ENCODE data around the gene NFYC.

NFYC gene

DNA sequence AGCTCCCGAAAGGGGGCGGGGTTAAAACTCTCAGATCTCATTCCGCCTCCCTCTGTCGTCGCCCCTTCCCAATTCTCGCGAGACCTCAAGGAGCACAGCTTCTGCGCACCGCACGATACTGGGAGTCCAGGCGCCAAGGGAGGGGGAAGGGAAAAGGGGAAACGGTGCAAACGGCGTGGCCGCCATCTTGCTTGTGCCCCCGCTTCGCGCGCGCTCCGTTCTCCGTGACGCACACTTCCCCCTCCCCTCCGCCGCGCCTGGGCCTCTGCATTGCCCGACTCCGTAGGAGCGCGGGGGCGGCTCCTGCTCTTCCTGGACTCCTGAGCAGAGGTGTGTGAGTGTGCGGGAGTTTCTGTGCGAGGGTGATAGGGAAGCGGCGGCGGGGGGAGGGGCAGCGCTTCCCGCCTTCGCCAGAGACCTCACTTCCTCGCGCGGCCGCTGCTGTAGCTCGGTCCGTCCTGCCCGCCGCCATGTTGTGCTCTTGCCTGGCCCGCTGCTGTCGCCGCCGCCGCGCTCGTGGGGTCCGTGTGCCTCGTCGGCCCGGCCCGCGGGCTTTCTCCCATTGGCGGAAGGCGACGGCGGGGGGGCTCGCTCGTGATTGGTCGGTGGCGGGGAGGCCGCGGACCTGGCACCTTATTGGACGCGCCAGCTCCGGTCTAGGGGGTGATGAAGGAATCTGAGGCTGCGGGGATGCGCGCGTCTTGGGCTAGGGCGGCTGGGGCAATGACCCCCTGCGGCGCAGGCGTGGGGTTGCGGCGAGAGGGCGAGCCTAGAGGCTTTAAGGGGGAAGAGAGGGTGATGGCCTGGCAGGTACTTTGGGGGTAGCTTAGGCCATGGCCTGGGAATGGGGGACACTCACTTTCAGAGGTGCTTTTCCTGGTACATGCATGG is at the start of gene NFYC:
TSS of gene NFYC (plus strand) at position 167 of the 891 bp plus-strand sequence. CDS start 47,140 bp downstream, outside the sequence.
- DNase-seq = peak; percentile 99

DNA sequence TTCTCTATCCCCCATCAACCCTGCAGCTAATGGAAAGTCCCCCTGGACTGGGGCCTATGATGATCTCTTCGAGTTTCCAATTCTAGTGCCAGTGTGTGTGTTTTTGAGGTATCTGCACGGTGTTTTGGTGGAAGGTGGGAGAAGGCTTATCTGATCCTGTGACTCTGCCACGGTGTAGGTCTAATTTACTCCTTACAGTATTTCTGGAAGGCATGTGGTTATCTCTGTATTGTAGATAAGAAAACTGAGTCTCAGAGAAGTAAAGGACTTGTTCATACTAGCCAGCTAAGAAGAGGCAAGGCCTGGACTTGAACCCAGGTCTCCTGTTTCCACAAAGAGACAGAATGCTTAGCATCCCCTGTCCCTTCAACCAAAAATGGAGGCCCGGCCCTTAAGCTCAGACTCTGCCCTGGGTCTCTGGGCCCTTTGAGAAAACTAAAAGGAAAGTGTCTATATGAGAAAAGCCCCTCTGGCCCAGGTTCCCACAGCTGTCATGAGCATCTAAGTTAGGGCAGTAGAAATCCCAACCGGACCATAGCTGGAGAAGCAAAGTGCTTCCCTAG is 46.3 kb upstream of the NFYC start:
- no peak for DNase-seq

- DNase-seq = no peak
These were observed 45.2 kb upstream of the NFYC start for GRCh38 chr1:40646315-40646714.

- no peak for DNase-seq
These were observed 43.3 kb upstream of the NFYC start for GRCh38 chr1:40648200-40648599.

DNA sequence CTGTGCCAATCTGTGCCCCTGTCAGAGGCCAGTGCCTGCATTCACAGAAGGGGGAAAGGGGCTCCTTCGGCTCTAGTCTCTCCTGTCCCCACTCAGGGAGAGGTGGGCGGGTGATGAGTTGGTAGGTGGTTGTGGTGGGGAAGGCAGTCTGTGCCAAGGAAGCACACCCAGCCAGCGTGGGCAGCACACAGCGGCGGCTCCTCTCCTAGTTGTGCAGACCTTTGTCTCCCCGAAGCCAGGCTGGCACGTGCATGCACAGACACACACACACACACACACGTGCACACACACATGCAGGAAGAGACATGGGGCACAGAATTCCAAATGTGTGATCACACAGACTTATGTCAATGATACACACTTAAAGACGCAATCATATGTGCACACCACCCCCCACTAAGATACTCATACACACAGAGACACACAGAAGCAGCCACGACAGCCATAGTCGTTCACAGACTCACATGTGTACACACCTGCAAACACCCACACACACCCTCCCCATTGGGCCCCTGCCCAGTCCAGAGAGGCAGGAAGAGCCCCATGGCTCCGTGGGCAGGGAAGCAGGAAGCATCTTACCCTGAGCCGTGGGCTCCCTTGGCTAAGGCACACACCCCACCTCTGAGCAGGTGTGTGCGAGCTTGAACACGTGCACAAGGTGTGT is 42.4 kb upstream of the NFYC start:
- no peak for DNase-seq

DNA sequence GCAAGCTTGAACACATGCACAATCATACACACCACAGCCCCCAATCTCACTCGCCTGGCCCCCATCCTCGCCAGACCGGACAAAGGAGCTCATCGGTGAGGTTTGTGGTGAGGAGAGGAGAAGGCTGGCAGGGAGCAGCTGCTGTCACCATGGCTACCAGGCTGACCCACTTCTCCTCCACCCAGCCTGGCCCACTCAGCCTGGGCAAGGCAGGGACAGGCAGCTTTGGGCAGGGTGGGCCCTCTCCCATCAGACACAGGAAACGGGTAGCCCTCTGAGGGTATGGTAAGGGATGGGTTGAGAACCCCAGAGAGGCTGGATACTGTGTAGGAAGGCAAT is 41.9 kb upstream of the NFYC start:
- DNase-seq = no peak

DNA sequence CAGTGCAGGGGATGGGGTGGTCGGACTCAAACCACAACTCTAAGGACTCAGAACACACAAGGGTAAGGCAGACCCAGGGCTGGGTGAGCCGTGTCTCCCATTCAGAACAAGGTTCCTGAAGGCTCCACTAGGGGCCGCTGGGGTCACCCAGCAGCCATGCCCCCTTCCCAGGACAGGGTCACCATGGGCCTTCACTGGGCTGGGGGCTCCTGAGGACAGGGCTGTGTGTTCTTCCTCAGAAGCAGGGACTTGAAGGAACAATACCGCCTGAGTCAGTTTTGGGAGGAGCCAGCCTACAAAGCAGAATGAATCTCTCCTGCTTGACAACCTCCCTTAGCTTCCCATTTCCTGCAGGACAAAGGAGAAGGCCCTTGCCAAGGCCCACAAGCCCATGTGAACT is 41.4 kb upstream of the NFYC start:
- DNase-seq = peak; percentile 17

GRCh38 chr1:40651138-40651857 is 40.2 kb upstream of the NFYC start:
- DNase-seq = no peak

- no peak for DNase-seq
These were observed 39.0 kb upstream of the NFYC start for GRCh38 chr1:40652468-40652867.

DNA sequence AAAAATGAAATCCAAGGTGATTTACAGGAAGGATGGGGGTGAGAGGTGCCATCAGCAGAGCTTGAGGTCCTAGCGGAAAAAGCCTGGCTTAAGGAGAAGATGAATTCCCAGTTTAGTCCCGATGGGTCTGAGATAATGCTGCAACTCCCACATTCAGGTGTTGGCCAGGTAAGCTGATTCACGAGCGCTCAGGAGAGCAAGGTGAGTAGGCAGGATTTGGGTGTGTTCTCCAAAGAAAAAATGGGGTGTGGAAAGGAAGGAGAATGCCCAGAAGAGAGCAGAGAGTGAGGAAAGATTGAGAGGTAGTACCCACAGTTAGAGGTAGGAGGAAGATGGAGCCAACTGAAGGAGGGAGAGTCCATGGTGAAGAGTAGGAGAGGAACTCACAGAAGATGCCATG is 38.5 kb upstream of the NFYC start:
- no peak for DNase-seq

DNA sequence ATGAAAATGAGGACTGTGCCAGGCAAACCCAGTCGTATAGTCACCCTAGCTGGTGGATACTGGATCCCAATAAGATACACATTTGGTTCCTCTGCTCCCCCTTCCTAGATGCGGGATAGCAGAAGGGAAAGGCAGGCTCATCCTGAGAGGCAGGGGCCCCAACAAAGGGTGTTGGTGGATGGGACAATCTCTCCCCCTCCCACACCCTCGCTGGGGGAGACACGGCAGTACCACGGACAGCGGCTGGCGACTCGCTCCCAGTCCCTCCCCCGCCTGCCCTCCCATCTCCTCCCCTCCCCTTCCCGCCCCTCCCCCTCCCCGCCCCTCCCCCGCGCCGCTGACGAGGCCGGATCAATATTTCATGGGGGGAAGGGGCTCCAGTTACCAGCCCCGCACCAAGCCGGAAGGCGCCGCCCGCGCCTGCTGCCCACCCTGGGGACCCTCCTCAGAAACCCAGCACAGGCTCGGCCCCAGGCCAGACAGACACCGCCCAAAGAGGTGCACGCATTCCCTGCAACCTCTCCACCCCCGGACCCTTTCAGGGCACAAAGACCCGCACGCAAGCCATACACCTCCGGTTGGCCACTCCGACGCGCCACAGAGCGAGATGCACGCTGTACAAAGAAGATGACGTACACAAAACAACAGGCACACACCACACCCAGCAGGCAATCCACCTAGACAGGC is 37.5 kb upstream of the NFYC start:
- no peak for DNase-seq

GRCh38 chr1:40657046-40657445 is 34.5 kb upstream of the NFYC start:
- DNase-seq = no peak

DNA sequence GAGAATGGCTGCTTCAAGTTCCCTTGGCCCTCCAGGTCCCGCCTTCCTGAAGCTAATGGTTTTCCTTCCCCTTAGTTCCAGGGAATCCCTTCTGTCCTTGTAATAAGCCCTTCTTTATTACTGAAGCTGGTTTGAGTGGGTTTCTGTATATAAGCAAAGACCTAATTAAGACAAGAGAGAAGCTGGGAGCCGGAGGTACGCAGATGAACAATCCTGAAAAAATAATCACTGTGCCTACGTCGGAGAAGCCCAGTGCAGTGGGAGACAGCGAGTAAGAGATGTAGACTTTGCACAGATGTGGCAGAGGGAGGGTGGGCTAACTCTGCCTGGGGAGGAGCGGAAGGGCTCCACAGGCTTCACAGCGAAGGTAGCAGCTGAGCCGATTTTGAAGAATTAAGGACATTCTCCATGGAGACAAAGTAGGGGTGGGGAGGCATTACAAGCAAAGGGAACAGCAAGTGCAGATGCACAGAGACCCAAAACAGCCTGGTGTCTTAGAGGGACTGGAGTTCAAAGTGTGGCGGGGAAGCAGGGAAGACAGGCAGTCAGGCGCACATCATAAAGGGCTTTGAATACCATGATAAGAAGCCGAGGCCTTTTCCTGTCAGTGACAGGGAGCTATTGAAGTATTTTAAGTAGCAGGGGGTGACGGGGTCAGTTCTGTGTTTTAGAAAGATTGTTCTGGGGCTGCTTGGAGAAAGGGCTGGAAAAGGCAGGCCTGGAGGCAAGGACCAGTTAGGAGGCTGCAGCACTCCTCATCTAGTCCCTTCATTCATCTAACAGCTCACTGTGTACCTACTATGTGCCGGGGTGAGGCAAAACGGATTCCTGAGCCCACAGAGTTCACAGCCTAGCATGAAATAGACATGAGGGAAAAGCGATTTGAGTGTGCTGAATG is 32.5 kb upstream of the NFYC start:
- no peak for DNase-seq

GRCh38 chr1:40659649-40659947 is 31.9 kb upstream of the NFYC start:
- DNase-seq = no peak

- DNase-seq = no peak
These were observed 29.8 kb upstream of the NFYC start for GRCh38 chr1:40661678-40662077.

DNA sequence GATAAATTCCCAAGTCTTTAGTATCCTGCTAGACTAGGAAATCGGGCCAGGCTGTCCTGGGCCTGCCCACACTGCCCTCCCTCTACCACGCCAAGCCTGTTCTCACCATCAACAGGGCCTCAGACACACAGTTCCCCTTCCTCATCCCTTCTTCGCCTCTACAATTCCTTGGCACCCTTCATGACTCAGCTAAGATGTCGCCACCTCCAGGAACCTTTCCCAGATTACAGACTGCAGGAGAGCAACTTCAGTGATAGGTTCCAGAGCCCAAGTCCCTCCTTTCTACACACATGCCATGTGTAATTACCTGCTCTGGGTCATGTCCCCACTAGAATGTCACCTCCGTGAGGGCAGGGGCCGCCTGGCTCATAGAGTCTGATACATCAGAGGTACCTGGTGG is 29.4 kb upstream of the NFYC start:
- no peak for DNase-seq

GRCh38 chr1:40662864-40663263 is 28.6 kb upstream of the NFYC start:
- DNase-seq = peak; percentile 58

DNA sequence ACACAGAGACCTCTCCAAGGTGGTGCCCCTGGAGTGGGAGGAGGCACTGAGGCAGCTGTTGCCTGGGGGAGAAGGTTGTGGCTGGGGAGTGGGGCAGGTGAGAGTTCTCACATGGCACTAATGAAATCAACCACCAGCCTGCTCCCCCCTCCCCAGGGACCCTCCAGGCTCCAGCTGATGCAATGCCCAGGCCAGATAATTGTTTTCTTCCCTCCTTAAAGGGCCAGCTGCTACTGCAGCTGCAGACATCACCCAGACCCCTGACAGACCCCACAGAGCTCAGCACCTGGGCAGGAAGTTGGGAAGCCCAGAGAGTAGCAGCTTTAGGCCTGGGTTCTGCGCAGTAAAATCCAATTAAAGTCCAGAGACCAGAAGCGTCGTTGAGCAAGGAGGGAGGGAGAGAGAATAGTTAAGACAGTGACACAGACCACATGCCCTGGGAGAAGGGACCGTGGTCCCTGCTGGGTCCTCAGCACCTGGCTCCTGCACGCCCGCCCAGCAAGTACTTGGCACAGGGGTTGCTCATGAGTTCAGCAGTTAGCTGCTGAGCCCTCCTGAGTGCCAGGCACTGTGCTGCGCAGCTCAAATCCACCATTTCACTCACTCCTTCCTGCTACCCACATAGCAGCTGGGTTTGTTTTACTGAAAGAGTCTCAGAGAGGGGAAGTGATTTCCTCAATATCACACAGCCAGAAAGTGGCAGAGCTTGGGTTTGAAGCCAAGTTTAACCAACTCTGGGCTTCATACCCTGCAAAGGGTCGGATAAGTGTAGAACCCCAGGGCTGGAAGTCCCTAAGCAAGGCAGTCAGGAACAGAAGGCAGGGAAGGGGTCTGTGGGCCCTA is 28.0 kb upstream of the NFYC start:
- DNase-seq = no peak

DNA sequence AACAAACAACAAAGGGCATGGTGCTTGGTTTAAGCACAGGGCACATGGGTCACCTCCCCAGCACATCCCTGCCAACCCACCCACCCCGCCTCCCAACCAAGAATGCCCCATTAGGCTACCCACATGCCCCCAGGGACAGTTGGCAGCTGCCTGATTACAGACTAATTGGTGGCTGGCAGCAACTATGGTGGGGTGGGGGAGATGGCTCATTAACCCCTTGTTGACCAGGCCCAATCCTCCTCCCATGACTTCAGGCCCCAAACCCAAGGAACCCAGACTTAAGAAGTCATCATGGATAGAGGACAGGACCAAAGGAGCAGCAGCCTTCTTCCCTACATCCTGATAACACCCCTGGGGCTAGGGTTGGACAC is 27.4 kb upstream of the NFYC start:
- DNase-seq = no peak

DNA sequence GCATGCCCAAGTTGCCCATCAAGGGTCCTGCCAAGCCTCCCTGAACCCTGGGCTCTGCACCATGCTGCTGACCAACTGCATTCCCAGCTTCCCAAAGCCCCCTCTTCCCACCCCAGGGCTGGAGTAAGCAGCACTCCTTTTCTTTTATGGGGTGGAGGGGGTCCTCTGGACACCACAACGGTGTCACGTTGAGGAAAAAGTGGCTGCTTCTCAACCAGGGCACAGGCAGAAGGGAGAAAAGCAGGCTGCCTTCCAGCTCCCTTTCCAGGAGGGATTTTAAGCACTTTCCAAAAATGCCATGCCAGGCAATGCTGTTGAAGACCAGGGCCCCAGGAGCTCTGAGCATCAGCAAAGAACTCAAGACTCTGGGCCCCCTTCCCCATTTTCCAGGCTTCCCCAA is 26.7 kb upstream of the NFYC start:
- no peak for DNase-seq
